Measurements from ENCODE around the gene AIPL1. TPM values are rescaled to one million over a fixed set of nuclear protein-coding genes. Genes with fewer than 3 reads are reported as not detected.

AIPL1 gene
- total RNA-seq, 1 experiment from 2014 or later, result 0.46 TPM

DNA sequence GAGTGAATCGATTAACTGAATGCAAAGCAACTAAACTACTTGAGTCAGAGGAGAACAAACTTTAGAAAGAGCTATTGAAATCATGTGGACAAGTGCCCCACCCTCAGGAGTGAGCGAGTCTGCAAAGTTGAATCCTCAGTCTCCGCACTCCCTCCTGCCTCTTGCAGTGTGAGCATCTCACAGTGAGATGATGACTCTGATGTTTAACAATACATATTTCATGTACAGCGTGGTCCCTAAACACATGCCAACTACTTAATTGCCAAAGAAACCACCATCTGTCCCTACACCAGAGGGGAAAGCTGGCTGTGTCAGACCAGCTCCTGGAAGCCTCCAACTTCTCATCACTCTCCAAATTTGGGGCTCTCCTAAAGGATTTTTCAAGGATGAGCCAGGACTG lies 40.5 kb upstream of the AIPL1 start:
- Mint-ChIP-seq H3K27me3 (ENCODE audit: low read depth) (no peaks in the 10 kb centered on the region), H3K4me1 (peaks cover 21% of the 10 kb centered on the region), H3K27ac (no peak overlapping the region), H3K9me3 (no peaks in the 10 kb centered on the region), H3K36me3 (no peaks in the 10 kb centered on the region), H3K4me3 (no peak overlapping the region)
- CTCF ChIA-PET, result interaction anchor here (1.1 to 1.4 kb wide), 3 partner anchors 11 to 20 kb away, joined by 3 to 6 read pairs (median 5); no protein-coding TSS in a partner anchor
- ATAC-seq (no peak), DNase-seq (ENCODE audit: low spot score) (no peak)
- POLR2A ChIA-PET, result no interaction called here
- TF ChIP-seq, protein P1, sequence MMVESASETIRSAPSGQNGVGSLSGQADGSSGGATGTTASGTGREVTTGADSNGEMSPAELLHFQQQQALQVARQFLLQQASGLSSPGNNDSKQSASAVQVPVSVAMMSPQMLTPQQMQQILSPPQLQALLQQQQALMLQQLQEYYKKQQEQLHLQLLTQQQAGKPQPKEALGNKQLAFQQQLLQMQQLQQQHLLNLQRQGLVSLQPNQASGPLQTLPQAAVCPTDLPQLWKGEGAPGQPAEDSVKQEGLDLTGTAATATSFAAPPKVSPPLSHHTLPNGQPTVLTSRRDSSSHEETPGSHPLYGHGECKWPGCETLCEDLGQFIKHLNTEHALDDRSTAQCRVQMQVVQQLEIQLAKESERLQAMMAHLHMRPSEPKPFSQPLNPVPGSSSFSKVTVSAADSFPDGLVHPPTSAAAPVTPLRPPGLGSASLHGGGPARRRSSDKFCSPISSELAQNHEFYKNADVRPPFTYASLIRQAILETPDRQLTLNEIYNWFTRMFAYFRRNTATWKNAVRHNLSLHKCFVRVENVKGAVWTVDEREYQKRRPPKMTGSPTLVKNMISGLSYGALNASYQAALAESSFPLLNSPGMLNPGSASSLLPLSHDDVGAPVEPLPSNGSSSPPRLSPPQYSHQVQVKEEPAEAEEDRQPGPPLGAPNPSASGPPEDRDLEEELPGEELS (CRISPR knock-in tag; IDR thresholded peaks at IDR 0.05), result no peak
- TF ChIP-seq, protein P2, sequence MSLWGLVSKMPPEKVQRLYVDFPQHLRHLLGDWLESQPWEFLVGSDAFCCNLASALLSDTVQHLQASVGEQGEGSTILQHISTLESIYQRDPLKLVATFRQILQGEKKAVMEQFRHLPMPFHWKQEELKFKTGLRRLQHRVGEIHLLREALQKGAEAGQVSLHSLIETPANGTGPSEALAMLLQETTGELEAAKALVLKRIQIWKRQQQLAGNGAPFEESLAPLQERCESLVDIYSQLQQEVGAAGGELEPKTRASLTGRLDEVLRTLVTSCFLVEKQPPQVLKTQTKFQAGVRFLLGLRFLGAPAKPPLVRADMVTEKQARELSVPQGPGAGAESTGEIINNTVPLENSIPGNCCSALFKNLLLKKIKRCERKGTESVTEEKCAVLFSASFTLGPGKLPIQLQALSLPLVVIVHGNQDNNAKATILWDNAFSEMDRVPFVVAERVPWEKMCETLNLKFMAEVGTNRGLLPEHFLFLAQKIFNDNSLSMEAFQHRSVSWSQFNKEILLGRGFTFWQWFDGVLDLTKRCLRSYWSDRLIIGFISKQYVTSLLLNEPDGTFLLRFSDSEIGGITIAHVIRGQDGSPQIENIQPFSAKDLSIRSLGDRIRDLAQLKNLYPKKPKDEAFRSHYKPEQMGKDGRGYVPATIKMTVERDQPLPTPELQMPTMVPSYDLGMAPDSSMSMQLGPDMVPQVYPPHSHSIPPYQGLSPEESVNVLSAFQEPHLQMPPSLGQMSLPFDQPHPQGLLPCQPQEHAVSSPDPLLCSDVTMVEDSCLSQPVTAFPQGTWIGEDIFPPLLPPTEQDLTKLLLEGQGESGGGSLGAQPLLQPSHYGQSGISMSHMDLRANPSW (CRISPR knock-in tag; conservative IDR thresholded peaks at IDR 0.05; ENCODE audit: low read depth), result no peak
- TF ChIP-seq, protein P3, sequence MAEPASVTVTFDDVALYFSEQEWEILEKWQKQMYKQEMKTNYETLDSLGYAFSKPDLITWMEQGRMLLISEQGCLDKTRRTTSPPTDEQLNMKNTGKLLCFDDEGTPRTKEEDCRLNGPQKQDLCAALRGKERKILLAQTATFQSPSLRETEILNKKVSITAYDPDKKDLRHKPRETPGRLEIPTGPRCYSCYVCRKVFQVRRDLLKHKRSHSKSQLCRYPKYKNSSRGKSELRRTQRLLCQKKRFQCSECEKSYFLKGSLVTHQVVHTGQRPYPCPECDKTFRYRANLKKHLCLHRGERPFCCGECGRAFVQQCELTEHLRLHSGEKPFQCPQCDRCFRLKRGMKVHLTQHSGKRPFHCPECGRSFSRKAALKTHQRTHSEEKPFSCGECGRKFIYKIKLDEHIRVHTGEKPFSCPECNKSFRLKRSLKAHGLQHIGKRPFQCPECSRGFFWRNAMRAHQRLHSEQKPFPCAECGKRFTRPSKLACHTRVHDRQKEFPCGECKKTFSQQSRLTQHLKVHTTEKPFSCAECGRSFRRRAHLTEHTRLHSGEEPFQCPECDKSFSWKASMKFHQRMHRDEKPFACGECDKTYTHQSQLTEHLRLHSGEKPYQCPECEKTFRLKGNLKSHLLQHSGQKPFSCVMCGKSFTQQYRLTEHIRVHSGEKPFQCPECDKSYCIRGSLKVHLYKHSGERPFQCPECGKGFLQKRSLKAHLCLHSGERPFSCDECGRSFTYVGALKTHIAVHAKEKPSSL (CRISPR knock-in tag; conservative IDR thresholded peaks at IDR 0.05), result no peak
- TF ChIP-seq ZNF671 (CRISPR knock-in tag; IDR thresholded peaks at IDR 0.05), result no peak
- no peak for TF ChIP-seq NFE2L1 (CRISPR knock-in tag; IDR thresholded peaks at IDR 0.05)
- TF ChIP-seq NR3C1 (CRISPR knock-in tag; conservative IDR thresholded peaks at IDR 0.05; ENCODE audit: low read depth), result no peak
- TF ChIP-seq SMAD3 (CRISPR knock-in tag; IDR thresholded peaks at IDR 0.05; ENCODE audit: borderline replicate concordance), result no peak
- no peak for TF ChIP-seq ZNF416 (CRISPR knock-in tag; IDR thresholded peaks at IDR 0.05)
- TF ChIP-seq, protein P4, sequence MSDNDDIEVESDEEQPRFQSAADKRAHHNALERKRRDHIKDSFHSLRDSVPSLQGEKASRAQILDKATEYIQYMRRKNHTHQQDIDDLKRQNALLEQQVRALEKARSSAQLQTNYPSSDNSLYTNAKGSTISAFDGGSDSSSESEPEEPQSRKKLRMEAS (CRISPR knock-in tag; IDR thresholded peaks at IDR 0.05), result no peak
- TF ChIP-seq TP53 (CRISPR knock-in tag; IDR thresholded peaks at IDR 0.05), result no peak
- TF ChIP-seq JAZF1 (CRISPR knock-in tag; IDR thresholded peaks at IDR 0.05), result no peak
- no peak for TF ChIP-seq ZNF219 (CRISPR knock-in tag; IDR thresholded peaks at IDR 0.05; ENCODE audit: borderline replicate concordance)

DNA sequence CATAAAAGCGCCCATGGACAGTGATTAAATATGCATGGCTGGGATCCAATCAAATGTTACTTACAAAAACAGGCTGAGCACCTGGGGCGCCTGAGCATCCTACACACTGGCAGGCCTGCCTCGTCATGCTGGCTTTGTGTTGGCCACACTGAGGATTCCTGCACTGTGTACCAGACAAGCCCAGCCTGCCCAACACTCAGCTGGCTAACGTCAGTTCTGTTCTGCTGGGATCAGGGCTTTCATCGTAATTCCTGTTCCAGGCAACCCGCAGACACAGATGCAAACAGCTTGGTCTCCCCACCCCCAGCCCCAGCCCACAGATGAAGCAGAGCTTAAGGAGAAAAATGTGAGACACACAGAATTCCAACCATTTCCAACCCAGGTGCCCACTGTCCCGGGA lies 40.0 kb upstream of the AIPL1 start:
- Mint-ChIP-seq H3K4me3 (no peak overlapping the region), H3K27me3 (ENCODE audit: low read depth) (no peaks in the 10 kb centered on the region), H3K4me1 (peaks cover 19% of the 10 kb centered on the region), H3K27ac (no peak overlapping the region), H3K9me3 (no peaks in the 10 kb centered on the region), H3K36me3 (no peaks in the 10 kb centered on the region)
- ChIA-PET POLR2A (no interaction called here), CTCF (interaction anchor here (1.1 kb wide), 1 partner anchor 21 kb away, joined by 6 read pairs; no protein-coding TSS in a partner anchor)
- ATAC-seq (no peak), DNase-seq (ENCODE audit: low spot score) (no peak)
- TF ChIP-seq TEAD4 (CRISPR knock-in tag; IDR thresholded peaks at IDR 0.05), result no peak
- no peak for TF ChIP-seq ZNF416 (CRISPR knock-in tag; IDR thresholded peaks at IDR 0.05)
- TF ChIP-seq EMX1 (CRISPR knock-in tag; IDR thresholded peaks at IDR 0.05), result no peak
- TF ChIP-seq, protein P2 (CRISPR knock-in tag; conservative IDR thresholded peaks at IDR 0.05; ENCODE audit: low read depth), result no peak
- TF ChIP-seq GRHL2 (CRISPR knock-in tag; IDR thresholded peaks at IDR 0.05; ENCODE audit: insufficient replicate concordance, severe bottlenecking), result no peak
- TF ChIP-seq, protein P5, sequence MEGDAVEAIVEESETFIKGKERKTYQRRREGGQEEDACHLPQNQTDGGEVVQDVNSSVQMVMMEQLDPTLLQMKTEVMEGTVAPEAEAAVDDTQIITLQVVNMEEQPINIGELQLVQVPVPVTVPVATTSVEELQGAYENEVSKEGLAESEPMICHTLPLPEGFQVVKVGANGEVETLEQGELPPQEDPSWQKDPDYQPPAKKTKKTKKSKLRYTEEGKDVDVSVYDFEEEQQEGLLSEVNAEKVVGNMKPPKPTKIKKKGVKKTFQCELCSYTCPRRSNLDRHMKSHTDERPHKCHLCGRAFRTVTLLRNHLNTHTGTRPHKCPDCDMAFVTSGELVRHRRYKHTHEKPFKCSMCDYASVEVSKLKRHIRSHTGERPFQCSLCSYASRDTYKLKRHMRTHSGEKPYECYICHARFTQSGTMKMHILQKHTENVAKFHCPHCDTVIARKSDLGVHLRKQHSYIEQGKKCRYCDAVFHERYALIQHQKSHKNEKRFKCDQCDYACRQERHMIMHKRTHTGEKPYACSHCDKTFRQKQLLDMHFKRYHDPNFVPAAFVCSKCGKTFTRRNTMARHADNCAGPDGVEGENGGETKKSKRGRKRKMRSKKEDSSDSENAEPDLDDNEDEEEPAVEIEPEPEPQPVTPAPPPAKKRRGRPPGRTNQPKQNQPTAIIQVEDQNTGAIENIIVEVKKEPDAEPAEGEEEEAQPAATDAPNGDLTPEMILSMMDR (IDR thresholded peaks at IDR 0.05), result no peak
- TF ChIP-seq, protein P6, sequence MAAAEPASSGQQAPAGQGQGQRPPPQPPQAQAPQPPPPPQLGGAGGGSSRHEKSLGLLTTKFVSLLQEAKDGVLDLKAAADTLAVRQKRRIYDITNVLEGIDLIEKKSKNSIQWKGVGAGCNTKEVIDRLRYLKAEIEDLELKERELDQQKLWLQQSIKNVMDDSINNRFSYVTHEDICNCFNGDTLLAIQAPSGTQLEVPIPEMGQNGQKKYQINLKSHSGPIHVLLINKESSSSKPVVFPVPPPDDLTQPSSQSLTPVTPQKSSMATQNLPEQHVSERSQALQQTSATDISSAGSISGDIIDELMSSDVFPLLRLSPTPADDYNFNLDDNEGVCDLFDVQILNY (CRISPR knock-in tag; IDR thresholded peaks at IDR 0.05), result no peak
- no peak for TF ChIP-seq SMAD3 (CRISPR knock-in tag; IDR thresholded peaks at IDR 0.05; ENCODE audit: borderline replicate concordance)
- no peak for TF ChIP-seq NFE2L1 (CRISPR knock-in tag; IDR thresholded peaks at IDR 0.05)
- TF ChIP-seq IRF2 (CRISPR knock-in tag; IDR thresholded peaks at IDR 0.05; ENCODE audit: borderline replicate concordance, low read depth), result no peak
- TF ChIP-seq JAZF1 (CRISPR knock-in tag; IDR thresholded peaks at IDR 0.05), result no peak
- TF ChIP-seq NFYB (CRISPR knock-in tag; conservative IDR thresholded peaks at IDR 0.05; ENCODE audit: low read depth), result no peak
- TF ChIP-seq ZBTB21 (CRISPR knock-in tag; IDR thresholded peaks at IDR 0.05; ENCODE audit: borderline replicate concordance), result no peak

Data from WTC11 (cell line).